Lung (tissue), 12 donors: ENCODE measurements around the gene MX1. TPM values are rescaled to one million over a fixed set of nuclear protein-coding genes. Genes with fewer than 3 reads are reported as not detected.

Experiments used
- ATAC-seq: fragments of 200-7000 bp; cut with Tn5 transposase; one replicate; pipeline ENCODE4 v1.9.1; 2020; ENCODE audit warnings: moderate number of reproducible peaks; ENCODE audit not compliant: insufficient read depth, low FRiP score
- DNase-seq, 3 donors: peaks; one replicate each; pipeline ENCODE4 v3.0.0-alpha.2; 2013 to 2017
- H3K27ac ChIP-seq, 2 donors: one replicate each; pipeline ENCODE4 v1.5.1; 2013; ENCODE audit warnings: mild to moderate bottlenecking in 2 of 2, moderate library complexity in 2 of 2, control low read depth in 1 of 2, inconsistent platforms in 1 of 2, low read depth in 1 of 2, low read length in 1 of 2
- H3K27me3 ChIP-seq, 3 donors: one replicate each; pipeline ENCODE4 v1.5.1; 2013; ENCODE audit warnings: low read length in 2 of 3; ENCODE audit not compliant: control insufficient read depth in 3 of 3, insufficient read depth in 3 of 3
- H3K36me3 ChIP-seq, 4 donors: one replicate each; pipeline ENCODE4 v1.5.1; 2013; ENCODE audit warnings: low read length in 4 of 4, mild to moderate bottlenecking in 1 of 4, moderate library complexity in 1 of 4; ENCODE audit not compliant: control insufficient read depth in 4 of 4, insufficient read depth in 4 of 4
- H3K4me1 ChIP-seq, 5 donors: one replicate each; pipeline ENCODE4 v1.5.1; 2013; ENCODE audit warnings: low read length in 5 of 5, mild to moderate bottlenecking in 2 of 5, moderate library complexity in 1 of 5; ENCODE audit not compliant: control insufficient read depth in 5 of 5, insufficient read depth in 5 of 5
- H3K4me3 ChIP-seq: one replicate; pipeline ENCODE4 v1.5.1; 2013; ENCODE audit warnings: mild to moderate bottlenecking, control low read depth, moderate library complexity
- H3K9ac ChIP-seq, 2 donors: one replicate each; pipeline ENCODE4 v1.5.1; 2013; ENCODE audit warnings: low read length in 2 of 2, control low read depth in 1 of 2; ENCODE audit not compliant: insufficient read depth in 1 of 2
- H3K9me3 ChIP-seq, 4 donors: one replicate each; pipeline ENCODE4 v1.5.1; 2013; ENCODE audit warnings: low read length in 3 of 4, mild to moderate bottlenecking in 1 of 4, moderate library complexity in 1 of 4; ENCODE audit not compliant: control insufficient read depth in 4 of 4, insufficient read depth in 3 of 4
- CTCF ChIP-seq: IDR thresholded peaks from 2 replicates; pipeline ENCODE4 v1.5.1; 2012; ENCODE audit warnings: mild to moderate bottlenecking; ENCODE audit errors: control extremely low read depth, extremely low read depth
- WGBS, 2 donors: extraction: QIAGEN DNeasy Blood & Tissue Kit; methylation state at CpG; one replicate each; pipeline ENCODE4 v1.1.7; 2013; 5-methylcytosine and 5-hydroxymethylcytosine counted together
- polyA plus RNA-seq, 2 donors: library from polyadenylated mRNA; stranded (reverse); fragments of 200-250 nt; gene quantifications; one replicate each; pipeline ENCODE4 v1.2.1, GENCODE V29; 2013
- total RNA-seq, 2 donors: library from RNA; depleted of rRNA in 1 of 2; stranded (reverse); fragments of >200 nt in 1 of 2; gene quantifications; one replicate each; pipeline ENCODE4 v1.2.1, GENCODE V29; 2014 to 2021
- donor health status: control.
- donor health status: control.
- donor health status: Bipolar disorder and iron deficiency.
- donor health status: healthy.
- donor health status: DM: yes; HTN: yes; CAD: no.

The MX1 gene
- total and polyA plus RNA-seq, 4 donors = 18.9 to 43.5 (median 31.3) TPM

GRCh38 chr21:41491412-41491811, 65.4 kb downstream of the MX1 start:
- TF ChIP-seq CTCF = no peak
- H3K4me1 ChIP-seq = peaks cover 0 to 1% (median 0%) of the 10 kb centered on the region in 5 donors
- WGBS, 2 donors = 75 to 89% methylated on average over 6 of the region's 6 CpGs
- no peak overlapping the region for H3K4me3 ChIP-seq
- ATAC-seq (no peak), DNase-seq (no peak)
- H3K36me3 ChIP-seq = peaks cover 0 to 16% (median 0%) of the 10 kb centered on the region in 4 donors
- no peak overlapping the region for H3K27ac ChIP-seq
- no peaks in the 10 kb centered on the region for H3K27me3 ChIP-seq
- no peak overlapping the region for H3K9ac ChIP-seq
- H3K9me3 ChIP-seq = no peaks in the 10 kb centered on the region

- no peak for TF ChIP-seq CTCF
- H3K36me3 ChIP-seq = peaks cover 0 to 8% (median 0%) of the 10 kb centered on the region in 4 donors
- H3K27me3 ChIP-seq = no peaks in the 10 kb centered on the region
- no peak for DNase-seq
- H3K9ac ChIP-seq = no peak overlapping the region
- peaks cover 0 to 9% (median 0%) of the 10 kb centered on the region in 5 donors for H3K4me1 ChIP-seq
- 94 to 95% methylated on average over 16 of the region's 16 CpGs for WGBS, 2 donors
- H3K9me3 ChIP-seq = no peaks in the 10 kb centered on the region
- H3K27ac ChIP-seq = no peak overlapping the region
- no peak overlapping the region for H3K4me3 ChIP-seq
- ATAC-seq = no peak
These were observed 68.2 kb downstream of the MX1 start for GRCh38 chr21:41494242-41494641.

- no peak for ATAC-seq
- Histone ChIP-seq H3K4me1 (peaks cover 0 to 9% (median 5%) of the 10 kb centered on the region in 5 donors), H3K27ac (no peak overlapping the region), H3K36me3 (peaks cover 0 to 5% (median 0%) of the 10 kb centered on the region in 4 donors), H3K9ac (no peak overlapping the region), H3K9me3 (no peaks in the 10 kb centered on the region), H3K4me3 (no peak overlapping the region), H3K27me3 (peaks cover 0 to 4% (median 0%) of the 10 kb centered on the region in 3 donors)
- TF ChIP-seq CTCF = no peak
- WGBS, 2 donors = 71 to 91% methylated on average over 6 of the region's 6 CpGs
- DNase-seq = no peak
These were observed 71.0 kb downstream of the MX1 start for GRCh38 chr21:41497008-41497407.

- H3K27me3 ChIP-seq = peaks cover 0 to 11% (median 0%) of the 10 kb centered on the region in 3 donors
- ATAC-seq (no peak), DNase-seq (no peak)
- H3K9ac ChIP-seq = no peak overlapping the region
- H3K36me3 ChIP-seq = peaks cover 0 to 5% (median 0%) of the 10 kb centered on the region in 4 donors
- 75 to 76% methylated on average over 8 of the region's 8 CpGs for WGBS, 2 donors
- H3K4me1 ChIP-seq = peaks cover 0 to 9% (median 5%) of the 10 kb centered on the region in 5 donors
- no peak overlapping the region for H3K4me3 ChIP-seq
- TF ChIP-seq CTCF = no peak
- peak overlapping the region in 1 of 2 donors; percentile 4 for H3K27ac ChIP-seq
- H3K9me3 ChIP-seq = peaks cover 0 to 2% (median 0%) of the 10 kb centered on the region in 4 donors
These were observed 71.7 kb downstream of the MX1 start for GRCh38 chr21:41497788-41498187.
